HepG2 (cell line): ENCODE measurements around the gene PTPRN. TPM values are rescaled to one million over a fixed set of nuclear protein-coding genes. Genes with fewer than 3 reads are reported as not detected.

Experiments used
- BCL6 ChIP-seq: IDR thresholded peaks from 2 replicates; pipeline ENCODE4 v1.6.1; 2016; ENCODE audit warnings: missing genetic modification reagents, missing compliant biosample characterization
- CENPBD1 ChIP-seq: sonication (generic); formaldehyde crosslinking; IDR thresholded peaks from 2 replicates; pipeline ENCODE4 v1.8.0; 2022; ENCODE audit warnings: missing genetic modification reagents, low read depth, mild to moderate bottlenecking, borderline replicate concordance
- CREB3 ChIP-seq: sonication (generic); formaldehyde crosslinking; IDR thresholded peaks from 2 replicates; pipeline ENCODE4 v1.5.0; 2020; ENCODE audit warnings: missing genetic modification reagents
- EP300 ChIP-seq, 3 experiments: sonication (generic) in 1 of 3; formaldehyde crosslinking in 1 of 3; IDR thresholded peaks; 2 replicates each; pipeline versions ENCODE4 v1.5.1 to v1.6.1; 2011 to 2020; ENCODE audit warnings: low read depth in 2 of 3, low read length in 2 of 3, borderline replicate concordance in 1 of 3, improper control_type of control experiment in 1 of 3, mild to moderate bottlenecking in 1 of 3, missing genetic modification reagents in 1 of 3, moderate library complexity in 1 of 3
- FOXJ3 ChIP-seq: sonication (generic); formaldehyde crosslinking; IDR thresholded peaks from 2 replicates; pipeline ENCODE4 v1.4.0; 2020; ENCODE audit warnings: missing genetic modification reagents, mild to moderate bottlenecking, borderline replicate concordance
- GATAD2A ChIP-seq: IDR thresholded peaks from 2 replicates; pipeline ENCODE4 v1.6.1; 2016
- GZF1 ChIP-seq: sonication (generic); formaldehyde crosslinking; IDR thresholded peaks from 2 replicates; pipeline ENCODE4 v1.5.1; 2020; ENCODE audit warnings: mild to moderate bottlenecking, missing genetic modification reagents
- ISL2 ChIP-seq: sonication (generic); formaldehyde crosslinking; IDR thresholded peaks from 2 replicates; pipeline ENCODE4 v1.5.0; 2020; ENCODE audit warnings: missing genetic modification reagents
- MTF1 ChIP-seq: sonication (generic); formaldehyde crosslinking; IDR thresholded peaks from 2 replicates; pipeline ENCODE4 v1.5.0; 2020; ENCODE audit warnings: missing genetic modification reagents
- MZF1 ChIP-seq: sonication (generic); formaldehyde crosslinking; IDR thresholded peaks from 2 replicates; pipeline ENCODE4 v1.8.1; 2023; ENCODE audit warnings: mild to moderate bottlenecking, missing genetic modification reagents, borderline replicate concordance
- NCOA5 ChIP-seq: sonication (generic); formaldehyde crosslinking; IDR thresholded peaks from 2 replicates; pipeline ENCODE4 v1.4.0; 2020; ENCODE audit warnings: missing genetic modification reagents
- NFE2L1 ChIP-seq: sonication (generic); formaldehyde crosslinking; IDR thresholded peaks from 2 replicates; pipeline ENCODE4 v1.4.0; 2020; ENCODE audit warnings: missing genetic modification reagents, mild to moderate bottlenecking, borderline replicate concordance
- RAD21 ChIP-seq: fragments of 450-650 bp; formaldehyde crosslinking; IDR thresholded peaks from 2 replicates; pipeline ENCODE4 v1.5.0; 2020; ENCODE audit warnings: mild to moderate bottlenecking
- RNF2 ChIP-seq: fragments of 450-650 bp; conservative IDR thresholded peaks from 2 replicates; pipeline ENCODE4 v1.6.1; 2016; ENCODE audit warnings: low read depth
- SETDB1 ChIP-seq: sonication (generic); formaldehyde crosslinking; IDR thresholded peaks from 2 replicates; pipeline ENCODE4 v1.5.1; 2020; ENCODE audit warnings: missing genetic modification reagents, mild to moderate bottlenecking, borderline replicate concordance
- SRSF9 ChIP-seq: fragments of 200-400 bp; formaldehyde crosslinking; IDR thresholded peaks from 2 replicates; pipeline ENCODE4 v1.6.1; 2018; ENCODE audit warnings: borderline replicate concordance, mild to moderate bottlenecking, low read depth, low read length; ENCODE audit not compliant: insufficient read depth, poor library complexity, severe bottlenecking
- TAF15 ChIP-seq: fragments of 200-400 bp; formaldehyde crosslinking; IDR thresholded peaks from one replicate; pipeline ENCODE4 v1.6.1; 2018; ENCODE audit warnings: mild to moderate bottlenecking, low read depth, low read length; ENCODE audit not compliant: poor library complexity, severe bottlenecking
- THAP8 ChIP-seq: sonication (generic); formaldehyde crosslinking; IDR thresholded peaks from 2 replicates; pipeline ENCODE4 v1.5.1; 2020; ENCODE audit warnings: missing genetic modification reagents, mild to moderate bottlenecking, borderline replicate concordance
- ZFP62 ChIP-seq: sonication (generic); formaldehyde crosslinking; IDR thresholded peaks from 2 replicates; pipeline ENCODE4 v1.4.0; 2020; ENCODE audit warnings: missing genetic modification reagents
- ZIK1 ChIP-seq: sonication (generic); formaldehyde crosslinking; IDR thresholded peaks from 2 replicates; pipeline ENCODE4 v1.5.0; 2020; ENCODE audit warnings: mild to moderate bottlenecking, low read depth, missing genetic modification reagents, borderline replicate concordance
- ZNF30 ChIP-seq: sonication (generic); formaldehyde crosslinking; IDR thresholded peaks from 2 replicates; pipeline ENCODE4 v1.5.0; 2020; ENCODE audit warnings: mild to moderate bottlenecking, missing genetic modification reagents
- ZNF331 ChIP-seq: sonication (generic); formaldehyde crosslinking; IDR thresholded peaks from 2 replicates; pipeline ENCODE4 v1.4.0; 2020; ENCODE audit warnings: missing genetic modification reagents
- ZNF383 ChIP-seq: sonication (generic); formaldehyde crosslinking; IDR thresholded peaks from 2 replicates; pipeline ENCODE4 v1.4.0; 2020; ENCODE audit warnings: missing genetic modification reagents, mild to moderate bottlenecking, borderline replicate concordance
- ZNF543 ChIP-seq: sonication (generic); formaldehyde crosslinking; IDR thresholded peaks from 2 replicates; pipeline ENCODE4 v1.4.0; 2020; ENCODE audit warnings: mild to moderate bottlenecking, missing genetic modification reagents
- ZNF75D ChIP-seq: sonication (generic); formaldehyde crosslinking; IDR thresholded peaks from 2 replicates; pipeline ENCODE4 v1.8.1; 2023; ENCODE audit warnings: missing genetic modification reagents, mild to moderate bottlenecking, borderline replicate concordance
- ZSCAN21 ChIP-seq: sonication (generic); formaldehyde crosslinking; IDR thresholded peaks from 2 replicates; pipeline ENCODE4 v1.8.0; 2022; ENCODE audit warnings: mild to moderate bottlenecking, missing genetic modification reagents, moderate library complexity, borderline replicate concordance
- polyA plus RNA-seq, 8 experiments: library from polyadenylated mRNA; depleted of rRNA in 3 of 8; stranded (reverse) in 7 of 8; unstranded in 1 of 8; fragments of >200 nt; fragmentation: Illumina TruSeq in 4 of 8; extraction: Trizol in 4 of 8; gene quantifications; 2 replicates each; pipeline versions ENCODE4 v1.2.1 to v1.2.3, GENCODE V29; 2011 to 2016; ENCODE audit warnings: low read depth in 4 of 8, missing spikeins in 1 of 8, mixed read lengths in 1 of 8; ENCODE audit not compliant: insufficient read depth in 1 of 8
- total RNA-seq, 5 experiments: library from RNA; depleted of rRNA; stranded (reverse); fragments of >200 nt; fragmentation: Illumina TruSeq; extraction: Trizol; gene quantifications; 2 replicates each; pipeline ENCODE4 v1.2.3, GENCODE V29; 2016; ENCODE audit warnings: low read depth in 1 of 5

PTPRN gene
- total and polyA plus RNA-seq, 2 of the 13 experiments (the other 11 are each of a cell fraction or from before 2014, with no cell fraction given) = 0.26 TPM; not detected in 1

- no peak for TF ChIP-seq ZNF543 (CRISPR knock-in tag)
- no peak for TF ChIP-seq FOXJ3
- no peak for TF ChIP-seq CENPBD1 (CRISPR knock-in tag)
- no peak for TF ChIP-seq SETDB1 (CRISPR knock-in tag)
- TF ChIP-seq MTF1 (CRISPR knock-in tag) = no peak
- TF ChIP-seq ZNF331 (CRISPR knock-in tag) = peak; percentile 51; the same call in 1 of the 2 replicates
- TF ChIP-seq RAD21 (CRISPR knock-in tag) = peak; percentile 86
- TF ChIP-seq ZSCAN21 (CRISPR knock-in tag) = no peak
- no peak for TF ChIP-seq GZF1 (CRISPR knock-in tag)
- TF ChIP-seq THAP8 (CRISPR knock-in tag) = no peak
- no peak for TF ChIP-seq SRSF9
- 0 out of 2 replicates have a peak, but pooled peaks have one; percentile 41 for TF ChIP-seq GATAD2A (CRISPR knock-in tag)
- no peak for TF ChIP-seq ZNF30 (CRISPR knock-in tag)
- no peak for TF ChIP-seq ZNF75D (CRISPR knock-in tag)
- no peak for TF ChIP-seq ZFP62 (CRISPR knock-in tag)
- no peak for TF ChIP-seq CREB3 (CRISPR knock-in tag)
- TF ChIP-seq MZF1 (CRISPR knock-in tag) = no peak
- no peak for TF ChIP-seq BCL6 (CRISPR knock-in tag)
- 0 out of 2 replicates have a peak, but pooled peaks have one; percentile 24 for TF ChIP-seq ZIK1 (CRISPR knock-in tag)
- TF ChIP-seq ZNF383 (CRISPR knock-in tag) = peak; percentile 73; the same call in 1 of the 2 replicates
- TF ChIP-seq ISL2 = no peak
- no peak for TF ChIP-seq RNF2
- no peak for TF ChIP-seq NFE2L1
- TF ChIP-seq TAF15 = no peak
- no peak for TF ChIP-seq EP300 (IDR thresholded peaks at IDR 0.05; ENCODE audit: low read depth in 2 of 2, low read length in 2 of 2)
- TF ChIP-seq EP300 (CRISPR knock-in tag; IDR thresholded peaks at IDR 0.05; ENCODE audit: borderline replicate concordance) = no peak
- no peak for TF ChIP-seq NCOA5 (CRISPR knock-in tag)
These were observed 10.3 kb downstream of the PTPRN start (continued) for GRCh38 chr2:219298759-219299371.
